OCI-LY7 (cell line): ENCODE results near the gene STPG1. TPM values are rescaled to one million over a fixed set of nuclear protein-coding genes. Genes with fewer than 3 reads are reported as not detected.

Experiments used
- BruUV-seq: library from RNA; stranded (reverse); fragments of 400-500 nt; replicated peaks from 2 replicates; lab custom pipeline; 2021; lab: Mats Ljungman, UMichigan
- CTCF ChIA-PET: fragments of 300-600 bp; sonication (Branson Sonifier 250); formaldehyde crosslinking; loops from one replicate; lab custom pipeline; 2022; ENCODE audit warnings: antibody characterized with exemption; ENCODE audit not compliant: unreplicated experiment; lab: Charles Lee
- POLR2A ChIA-PET: fragments of 300-600 bp; sonication (Branson Sonifier 250); formaldehyde crosslinking; loops from one replicate; lab custom pipeline; 2022; ENCODE audit warnings: antibody characterized with exemption; lab: Charles Lee
- DNase-seq: peaks from one replicate; pipeline ENCODE4 v3.0.0-alpha.2; 2015; ENCODE audit warnings: low spot score
- H2AFZ ChIP-seq: fragments of 200-600 bp; sonication (generic), shearing (Covaris generic); 2 replicates; pipeline ENCODE4 v1.6.1; 2014; ENCODE audit warnings: mild to moderate bottlenecking, antibody characterized with exemption, low read length, moderate library complexity
- H3K27ac ChIP-seq: fragments of 200-600 bp; sonication (generic); 2 replicates; pipeline ENCODE4 v1.5.1; 2014; ENCODE audit warnings: mixed run types, low read depth, mild to moderate bottlenecking, moderate library complexity, low read length, inconsistent platforms; ENCODE audit not compliant: poor library complexity, severe bottlenecking
- H3K36me3 ChIP-seq: fragments of 200-600 bp; sonication (generic); 2 replicates; pipeline ENCODE4 v1.6.1; 2014; ENCODE audit warnings: mild to moderate bottlenecking, antibody characterized with exemption, low read length, moderate library complexity, mixed read lengths; ENCODE audit not compliant: insufficient read depth
- H3K4me1 ChIP-seq: fragments of 200-600 bp; sonication (generic); 2 replicates; pipeline ENCODE4 v1.5.1; 2014; ENCODE audit warnings: mild to moderate bottlenecking, low read length; ENCODE audit not compliant: insufficient read depth, poor library complexity, severe bottlenecking
- H3K4me2 ChIP-seq: fragments of 200-600 bp; sonication (generic); 2 replicates; pipeline ENCODE4 v1.6.1; 2014; ENCODE audit warnings: mild to moderate bottlenecking, low read length
- H3K4me3 ChIP-seq: fragments of 200-600 bp; sonication (generic); 2 replicates; pipeline ENCODE4 v1.5.1; 2014; ENCODE audit warnings: mild to moderate bottlenecking, low read depth, low read length; ENCODE audit not compliant: poor library complexity, severe bottlenecking
- H3K79me2 ChIP-seq: fragments of 200-600 bp; sonication (generic); 2 replicates; pipeline ENCODE4 v1.6.1; 2016; ENCODE audit warnings: low read depth, mild to moderate bottlenecking, low read length, moderate library complexity, mixed read lengths; ENCODE audit not compliant: insufficient read depth
- H3K9me2 ChIP-seq: fragments of 200-600 bp; sonication (generic); 2 replicates; pipeline ENCODE4 v1.6.1; 2016; ENCODE audit warnings: mild to moderate bottlenecking, low read length, mixed read lengths; ENCODE audit not compliant: insufficient read depth
- H3K9me3 ChIP-seq: fragments of 200-600 bp; sonication (generic); 2 replicates; pipeline ENCODE4 v1.6.1; 2014; ENCODE audit warnings: mild to moderate bottlenecking, mixed run types, low read length, mixed read lengths
- H4K20me1 ChIP-seq: fragments of 200-600 bp; sonication (generic); 2 replicates; pipeline ENCODE4 v1.6.1; 2014; ENCODE audit warnings: mild to moderate bottlenecking, antibody characterized with exemption, low read length, moderate library complexity, mixed read lengths; ENCODE audit not compliant: insufficient read depth
- EZH2phosphoT487 ChIP-seq: fragments of 200-600 bp; sonication (generic); IDR thresholded peaks from 2 replicates; pipeline ENCODE4 v1.6.1; 2018; ENCODE audit warnings: low read depth, borderline replicate concordance, mild to moderate bottlenecking, mixed run types, antibody characterized with exemption, low read length, moderate library complexity, mixed read lengths
- intact Hi-C: fragments of 100-400 bp; cut with micrococcal nuclease; formaldehyde crosslinking; loops from one replicate; pipeline ENCODE4 v1.10.0; 2022; ENCODE audit not compliant: unreplicated experiment
- total RNA-seq, 2 experiments: library from RNA; depleted of rRNA in 1 of 2; stranded (reverse); fragments of >200 nt in 1 of 2; shearing (Covaris generic) in 1 of 2; gene quantifications; 2 replicates each; pipeline ENCODE4 v1.2.3, GENCODE V29; 2014 to 2022
- TF ChIP-seq, protein P1 (sequence below): fragments of 200-600 bp; sonication (generic); conservative IDR thresholded peaks from 2 replicates; pipeline ENCODE4 v1.5.1; 2014; ENCODE audit warnings: mild to moderate bottlenecking, antibody characterized with exemption, low read length, moderate library complexity, mixed read lengths

The STPG1 gene
- total RNA-seq, 2 experiments from 2014 or later, result 5.1 to 9.6 TPM

- no peaks in the 10 kb centered on the region for H3K9me2 ChIP-seq
- no peaks in the 10 kb centered on the region for H3K36me3 ChIP-seq
- H3K9me3 ChIP-seq, result no peaks in the 10 kb centered on the region
- no peak for DNase-seq
- peaks cover 23% of the 10 kb centered on the region for H3K4me1 ChIP-seq
- no peaks in the 10 kb centered on the region for H4K20me1 ChIP-seq
- intact Hi-C loops, result no loop called here
- H3K27ac ChIP-seq, result no peak overlapping the region
- no TSS peak for BruUV-seq
- H3K4me2 ChIP-seq, result no peak overlapping the region
- POLR2A ChIA-PET, result no interaction called here
- H2AFZ ChIP-seq, result no peak overlapping the region
- CTCF ChIA-PET, result no interaction called here
- no peaks in the 10 kb centered on the region for H3K79me2 ChIP-seq
- no peak overlapping the region for H3K4me3 ChIP-seq
- TF ChIP-seq EZH2phosphoT487, result no peak
- TF ChIP-seq, protein P1, sequence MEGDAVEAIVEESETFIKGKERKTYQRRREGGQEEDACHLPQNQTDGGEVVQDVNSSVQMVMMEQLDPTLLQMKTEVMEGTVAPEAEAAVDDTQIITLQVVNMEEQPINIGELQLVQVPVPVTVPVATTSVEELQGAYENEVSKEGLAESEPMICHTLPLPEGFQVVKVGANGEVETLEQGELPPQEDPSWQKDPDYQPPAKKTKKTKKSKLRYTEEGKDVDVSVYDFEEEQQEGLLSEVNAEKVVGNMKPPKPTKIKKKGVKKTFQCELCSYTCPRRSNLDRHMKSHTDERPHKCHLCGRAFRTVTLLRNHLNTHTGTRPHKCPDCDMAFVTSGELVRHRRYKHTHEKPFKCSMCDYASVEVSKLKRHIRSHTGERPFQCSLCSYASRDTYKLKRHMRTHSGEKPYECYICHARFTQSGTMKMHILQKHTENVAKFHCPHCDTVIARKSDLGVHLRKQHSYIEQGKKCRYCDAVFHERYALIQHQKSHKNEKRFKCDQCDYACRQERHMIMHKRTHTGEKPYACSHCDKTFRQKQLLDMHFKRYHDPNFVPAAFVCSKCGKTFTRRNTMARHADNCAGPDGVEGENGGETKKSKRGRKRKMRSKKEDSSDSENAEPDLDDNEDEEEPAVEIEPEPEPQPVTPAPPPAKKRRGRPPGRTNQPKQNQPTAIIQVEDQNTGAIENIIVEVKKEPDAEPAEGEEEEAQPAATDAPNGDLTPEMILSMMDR, result no peak
These were observed 44.4 kb downstream of the STPG1 start for GRCh38 chr1:24369199-24369598.

- BruUV-seq, result no TSS peak
- Histone ChIP-seq H3K4me3 (no peak overlapping the region), H3K9me3 (no peaks in the 10 kb centered on the region), H3K4me1 (no peaks in the 10 kb centered on the region), H3K9me2 (no peaks in the 10 kb centered on the region), H3K36me3 (no peaks in the 10 kb centered on the region), H3K79me2 (no peaks in the 10 kb centered on the region), H4K20me1 (no peaks in the 10 kb centered on the region), H3K4me2 (no peak overlapping the region), H3K27ac (no peak overlapping the region), H2AFZ (no peak overlapping the region)
- POLR2A ChIA-PET, result interaction anchor here (1.3 kb wide), 1 partner anchor 16 kb away, joined by 3 read pairs; no protein-coding TSS in a partner anchor
- CTCF ChIA-PET, result no interaction called here
- TF ChIP-seq, protein P1, result no peak
- TF ChIP-seq EZH2phosphoT487, result no peak
- no peak for DNase-seq
- intact Hi-C loops, result no loop called here
These were observed 46.9 kb downstream of the STPG1 start for GRCh38 chr1:24366707-24367106.

DNA sequence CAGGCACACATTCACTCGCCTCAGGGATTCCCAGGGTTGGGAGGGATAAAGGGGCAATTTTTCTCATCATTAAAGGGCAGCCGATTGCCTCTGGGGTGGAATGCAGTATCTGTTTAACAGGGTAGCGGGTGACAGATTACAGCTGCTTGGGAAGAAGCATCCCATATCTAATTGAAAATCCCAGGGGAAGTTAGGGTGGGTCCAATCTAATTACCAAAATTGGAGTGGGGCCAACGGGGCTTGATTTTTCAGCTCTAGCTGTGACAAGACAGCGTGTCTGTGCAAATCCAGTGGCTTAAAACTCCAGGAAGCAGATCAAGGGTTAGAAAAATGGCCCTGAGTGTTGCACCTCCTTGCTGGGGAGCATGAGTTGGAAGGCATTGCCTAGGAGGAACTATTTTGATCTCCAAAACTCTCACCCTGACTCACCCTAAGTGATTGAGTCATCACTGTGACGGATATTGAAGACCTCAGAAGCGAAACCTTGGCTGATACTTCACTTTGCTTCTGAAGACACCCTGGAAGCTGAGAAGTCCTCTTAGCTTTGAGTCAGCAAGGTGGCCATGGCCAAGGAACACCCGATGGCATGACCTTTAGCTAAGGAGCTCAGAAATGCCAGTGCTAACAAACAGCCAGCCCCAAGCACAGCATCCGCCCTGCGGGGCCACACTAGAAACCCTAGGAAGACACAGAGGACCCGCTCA, 48.5 kb downstream of the STPG1 start:
- Histone ChIP-seq H3K27ac (no peak overlapping the region), H3K36me3 (no peaks in the 10 kb centered on the region), H3K4me3 (no peak overlapping the region), H4K20me1 (no peaks in the 10 kb centered on the region), H3K9me2 (no peaks in the 10 kb centered on the region), H3K4me2 (no peak overlapping the region), H3K79me2 (no peaks in the 10 kb centered on the region), H3K4me1 (no peaks in the 10 kb centered on the region), H2AFZ (no peak overlapping the region), H3K9me3 (no peaks in the 10 kb centered on the region)
- BruUV-seq, result no TSS peak
- TF ChIP-seq, protein P1, result no peak
- TF ChIP-seq EZH2phosphoT487, result no peak
- intact Hi-C loops, result no loop called here
- ChIA-PET POLR2A (interaction anchor here (0.6 to 1.3 kb wide), 2 partner anchors 14 to 368 kb away, joined by 3 read pairs; no protein-coding TSS in a partner anchor), CTCF (no interaction called here)
- DNase-seq, result no peak
